Measurements from ENCODE around the gene SPATA7. TPM values are rescaled to one million over a fixed set of nuclear protein-coding genes. Genes with fewer than 3 reads are reported as not detected.

SPATA7 gene
- polyA plus RNA-seq, 1 of the 3 experiments (the other 2 are of a cell fraction): 3.5 TPM

GRCh38 chr14:88437658-88438057 lies 52.2 kb downstream of the SPATA7 start:
- Histone ChIP-seq H3K9me3 (no peaks in the 10 kb centered on the region), H3K4me1 (ENCODE audit: control insufficient read depth in 1 of 2, insufficient read depth in 2 of 2, low read depth in 1 of 2, low read length in 1 of 2) (no peaks in the 10 kb centered on the region), H4K20me1 (ENCODE audit: insufficient read depth) (no peaks in the 10 kb centered on the region), H3K4me3 (ENCODE audit: low read depth in 2 of 2, low read length in 1 of 2) (no peak overlapping the region), H3K4me2 (no peak overlapping the region), H3K9ac (no peak overlapping the region), H3K27me3 (ENCODE audit: insufficient read depth) (no peaks in the 10 kb centered on the region), H3K36me3 (replicated peaks in 1 of 2; ENCODE audit: control insufficient read depth in 1 of 2, insufficient read depth in 2 of 2, low read length in 1 of 2) (peaks cover 4 to 7% of the 10 kb centered on the region in 2 experiments), H3K9me2 (no peaks in the 10 kb centered on the region), H2AFZ (ENCODE audit: low read depth) (no peak overlapping the region), H3K79me2 (ENCODE audit: insufficient read depth) (no peaks in the 10 kb centered on the region), H3F3A (replicated peaks; ENCODE audit: insufficient read depth) (no peaks in the 10 kb centered on the region), H3K27ac (ENCODE audit: low read depth in 2 of 2, low read length in 1 of 2) (no peak overlapping the region)
- WGBS (ENCODE audit: low lambda C conversion rate): 96% methylated on average over 5 of the region's 5 CpGs
- POLR2A ChIA-PET: interaction anchor here (0.7 kb wide), 1 partner anchor 1575 kb away, joined by 3 read pairs; no protein-coding TSS in a partner anchor
- CTCF ChIA-PET: interaction anchor here (1.6 kb wide), 1 partner anchor 249 kb away, joined by 4 read pairs; no protein-coding TSS in a partner anchor
- DNase-seq: no peak
- no peak for TF ChIP-seq EP300 (IDR thresholded peaks at IDR 0.05; ENCODE audit: borderline replicate concordance in 1 of 2, low read depth in 1 of 2, low read length in 1 of 2)
- TF ChIP-seq JUND (IDR thresholded peaks at IDR 0.05): no peak
- TF ChIP-seq REST (IDR thresholded peaks at IDR 0.05; ENCODE audit: low read depth, low read length): no peak
- TF ChIP-seq SIN3A (IDR thresholded peaks at IDR 0.05; ENCODE audit: borderline replicate concordance, low read depth, low read length): no peak
- TF ChIP-seq ELF1 (IDR thresholded peaks at IDR 0.05): no peak
- TF ChIP-seq MAX (IDR thresholded peaks at IDR 0.05; ENCODE audit: low read depth): no peak
- TF ChIP-seq CTCF (IDR thresholded peaks at IDR 0.05): peak; percentile 49
- TF ChIP-seq MEF2A (IDR thresholded peaks at IDR 0.05; ENCODE audit: borderline replicate concordance, low read depth): no peak
- no peak for TF ChIP-seq FOXJ3 (CRISPR knock-in tag; IDR thresholded peaks at IDR 0.05)
- no peak for TF ChIP-seq ZBTB33 (IDR thresholded peaks at IDR 0.05; ENCODE audit: borderline replicate concordance, low read depth)
- TF ChIP-seq RAD21 (IDR thresholded peaks at IDR 0.05; ENCODE audit: low read length): peak; percentile 44

Measured in SK-N-SH (cell line).